ENCODE measurements around the gene MAD1L1. TPM values are rescaled to one million over a fixed set of nuclear protein-coding genes. Genes with fewer than 3 reads are reported as not detected.

Gene MAD1L1
- total RNA-seq, 1 experiment from 2014 or later, result 43.8 TPM

- TF ChIP-seq ZNF232 (CRISPR knock-in tag; IDR thresholded peaks at IDR 0.05) (no peak), MYBL2 (CRISPR knock-in tag; IDR thresholded peaks at IDR 0.05) (no peak), SOX15 (CRISPR knock-in tag; IDR thresholded peaks at IDR 0.05) (no peak), FOXP4 (CRISPR knock-in tag; IDR thresholded peaks at IDR 0.05) (no peak)
These were observed 116.3 kb downstream of the MAD1L1 start (continued) for GRCh38 chr7:2116448-2116810.

DNA sequence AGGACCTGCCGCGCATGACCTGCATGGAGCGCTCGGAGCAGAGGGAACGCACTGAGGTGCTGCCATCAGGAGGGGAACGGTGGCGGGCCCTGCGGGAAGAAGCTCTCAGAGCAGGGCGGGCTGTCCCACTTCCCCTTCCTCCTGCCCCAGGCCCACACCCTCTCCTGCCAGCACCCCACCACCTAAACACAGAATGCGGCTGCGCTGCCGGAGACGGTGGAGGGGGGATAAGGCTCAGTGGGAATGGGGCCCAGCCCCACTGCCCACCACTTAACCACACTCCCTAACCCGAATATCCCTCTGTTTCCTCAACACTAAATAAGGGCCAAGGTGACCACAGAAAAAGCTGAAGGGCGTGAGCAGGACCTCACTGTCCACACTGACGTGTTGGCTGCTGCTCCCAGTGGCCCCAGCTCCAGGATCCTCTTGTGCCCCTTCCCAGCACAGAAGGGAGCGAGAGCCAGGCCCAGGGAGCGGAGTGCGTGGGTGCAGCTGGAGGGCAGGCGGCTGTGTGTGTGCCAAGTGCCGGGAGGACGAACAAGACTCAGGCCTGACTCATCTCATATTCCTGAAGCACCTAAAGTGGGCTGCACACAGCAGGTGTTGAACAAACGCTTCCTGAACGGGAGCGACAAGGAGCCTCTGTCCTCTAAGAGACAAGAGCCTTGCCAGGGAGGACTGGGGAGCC is 116.8 kb downstream of the MAD1L1 start:
- peaks cover 6% of the 10 kb centered on the region; the same call in 1 of the 2 replicates for H3K36me3 Mint-ChIP-seq
- DNase-seq (ENCODE audit: low spot score) (no peak), ATAC-seq (no peak)
- no peak overlapping the region; the same call in 1 of the 2 replicates for H3K27ac Mint-ChIP-seq
- H3K4me3 Mint-ChIP-seq, result no peak overlapping the region
- ChIA-PET POLR2A (no interaction called here), CTCF (no interaction called here)
- H3K27me3 Mint-ChIP-seq (ENCODE audit: low read depth), result no peaks in the 10 kb centered on the region; the same call in 1 of the 2 replicates
- no peaks in the 10 kb centered on the region for H3K9me3 Mint-ChIP-seq
- TF ChIP-seq, protein P1, sequence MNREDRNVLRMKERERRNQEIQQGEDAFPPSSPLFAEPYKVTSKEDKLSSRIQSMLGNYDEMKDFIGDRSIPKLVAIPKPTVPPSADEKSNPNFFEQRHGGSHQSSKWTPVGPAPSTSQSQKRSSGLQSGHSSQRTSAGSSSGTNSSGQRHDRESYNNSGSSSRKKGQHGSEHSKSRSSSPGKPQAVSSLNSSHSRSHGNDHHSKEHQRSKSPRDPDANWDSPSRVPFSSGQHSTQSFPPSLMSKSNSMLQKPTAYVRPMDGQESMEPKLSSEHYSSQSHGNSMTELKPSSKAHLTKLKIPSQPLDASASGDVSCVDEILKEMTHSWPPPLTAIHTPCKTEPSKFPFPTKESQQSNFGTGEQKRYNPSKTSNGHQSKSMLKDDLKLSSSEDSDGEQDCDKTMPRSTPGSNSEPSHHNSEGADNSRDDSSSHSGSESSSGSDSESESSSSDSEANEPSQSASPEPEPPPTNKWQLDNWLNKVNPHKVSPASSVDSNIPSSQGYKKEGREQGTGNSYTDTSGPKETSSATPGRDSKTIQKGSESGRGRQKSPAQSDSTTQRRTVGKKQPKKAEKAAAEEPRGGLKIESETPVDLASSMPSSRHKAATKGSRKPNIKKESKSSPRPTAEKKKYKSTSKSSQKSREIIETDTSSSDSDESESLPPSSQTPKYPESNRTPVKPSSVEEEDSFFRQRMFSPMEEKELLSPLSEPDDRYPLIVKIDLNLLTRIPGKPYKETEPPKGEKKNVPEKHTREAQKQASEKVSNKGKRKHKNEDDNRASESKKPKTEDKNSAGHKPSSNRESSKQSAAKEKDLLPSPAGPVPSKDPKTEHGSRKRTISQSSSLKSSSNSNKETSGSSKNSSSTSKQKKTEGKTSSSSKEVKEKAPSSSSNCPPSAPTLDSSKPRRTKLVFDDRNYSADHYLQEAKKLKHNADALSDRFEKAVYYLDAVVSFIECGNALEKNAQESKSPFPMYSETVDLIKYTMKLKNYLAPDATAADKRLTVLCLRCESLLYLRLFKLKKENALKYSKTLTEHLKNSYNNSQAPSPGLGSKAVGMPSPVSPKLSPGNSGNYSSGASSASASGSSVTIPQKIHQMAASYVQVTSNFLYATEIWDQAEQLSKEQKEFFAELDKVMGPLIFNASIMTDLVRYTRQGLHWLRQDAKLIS (CRISPR knock-in tag; IDR thresholded peaks at IDR 0.05; ENCODE audit: borderline replicate concordance), result no peak
- TF ChIP-seq NR1H2 (CRISPR knock-in tag; IDR thresholded peaks at IDR 0.05), result no peak
- no peak for TF ChIP-seq FOXJ3 (CRISPR knock-in tag; IDR thresholded peaks at IDR 0.05; ENCODE audit: borderline replicate concordance)
- no peak for TF ChIP-seq ZNF219 (CRISPR knock-in tag; IDR thresholded peaks at IDR 0.05; ENCODE audit: borderline replicate concordance)
- TF ChIP-seq RORB (CRISPR knock-in tag; IDR thresholded peaks at IDR 0.05), result no peak
- TF ChIP-seq, protein P2, sequence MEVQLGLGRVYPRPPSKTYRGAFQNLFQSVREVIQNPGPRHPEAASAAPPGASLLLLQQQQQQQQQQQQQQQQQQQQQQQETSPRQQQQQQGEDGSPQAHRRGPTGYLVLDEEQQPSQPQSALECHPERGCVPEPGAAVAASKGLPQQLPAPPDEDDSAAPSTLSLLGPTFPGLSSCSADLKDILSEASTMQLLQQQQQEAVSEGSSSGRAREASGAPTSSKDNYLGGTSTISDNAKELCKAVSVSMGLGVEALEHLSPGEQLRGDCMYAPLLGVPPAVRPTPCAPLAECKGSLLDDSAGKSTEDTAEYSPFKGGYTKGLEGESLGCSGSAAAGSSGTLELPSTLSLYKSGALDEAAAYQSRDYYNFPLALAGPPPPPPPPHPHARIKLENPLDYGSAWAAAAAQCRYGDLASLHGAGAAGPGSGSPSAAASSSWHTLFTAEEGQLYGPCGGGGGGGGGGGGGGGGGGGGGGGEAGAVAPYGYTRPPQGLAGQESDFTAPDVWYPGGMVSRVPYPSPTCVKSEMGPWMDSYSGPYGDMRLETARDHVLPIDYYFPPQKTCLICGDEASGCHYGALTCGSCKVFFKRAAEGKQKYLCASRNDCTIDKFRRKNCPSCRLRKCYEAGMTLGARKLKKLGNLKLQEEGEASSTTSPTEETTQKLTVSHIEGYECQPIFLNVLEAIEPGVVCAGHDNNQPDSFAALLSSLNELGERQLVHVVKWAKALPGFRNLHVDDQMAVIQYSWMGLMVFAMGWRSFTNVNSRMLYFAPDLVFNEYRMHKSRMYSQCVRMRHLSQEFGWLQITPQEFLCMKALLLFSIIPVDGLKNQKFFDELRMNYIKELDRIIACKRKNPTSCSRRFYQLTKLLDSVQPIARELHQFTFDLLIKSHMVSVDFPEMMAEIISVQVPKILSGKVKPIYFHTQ (CRISPR knock-in tag; IDR thresholded peaks at IDR 0.05), result no peak
- no peak for TF ChIP-seq ZNF671 (CRISPR knock-in tag; IDR thresholded peaks at IDR 0.05)
- TF ChIP-seq E2F4 (CRISPR knock-in tag; IDR thresholded peaks at IDR 0.05; ENCODE audit: borderline replicate concordance, low read depth), result no peak
- TF ChIP-seq ZNF263 (CRISPR knock-in tag; IDR thresholded peaks at IDR 0.05; ENCODE audit: low read depth), result no peak
- peaks cover 4% of the 10 kb centered on the region for H3K4me1 Mint-ChIP-seq
